ENCODE data around the gene MSTN. TPM values are rescaled to one million over a fixed set of nuclear protein-coding genes. Genes with fewer than 3 reads are reported as not detected.

The MSTN gene
- total and polyA plus RNA-seq, 7 donors: 0.08 to 6.6 (median 0.56) TPM

DNA sequence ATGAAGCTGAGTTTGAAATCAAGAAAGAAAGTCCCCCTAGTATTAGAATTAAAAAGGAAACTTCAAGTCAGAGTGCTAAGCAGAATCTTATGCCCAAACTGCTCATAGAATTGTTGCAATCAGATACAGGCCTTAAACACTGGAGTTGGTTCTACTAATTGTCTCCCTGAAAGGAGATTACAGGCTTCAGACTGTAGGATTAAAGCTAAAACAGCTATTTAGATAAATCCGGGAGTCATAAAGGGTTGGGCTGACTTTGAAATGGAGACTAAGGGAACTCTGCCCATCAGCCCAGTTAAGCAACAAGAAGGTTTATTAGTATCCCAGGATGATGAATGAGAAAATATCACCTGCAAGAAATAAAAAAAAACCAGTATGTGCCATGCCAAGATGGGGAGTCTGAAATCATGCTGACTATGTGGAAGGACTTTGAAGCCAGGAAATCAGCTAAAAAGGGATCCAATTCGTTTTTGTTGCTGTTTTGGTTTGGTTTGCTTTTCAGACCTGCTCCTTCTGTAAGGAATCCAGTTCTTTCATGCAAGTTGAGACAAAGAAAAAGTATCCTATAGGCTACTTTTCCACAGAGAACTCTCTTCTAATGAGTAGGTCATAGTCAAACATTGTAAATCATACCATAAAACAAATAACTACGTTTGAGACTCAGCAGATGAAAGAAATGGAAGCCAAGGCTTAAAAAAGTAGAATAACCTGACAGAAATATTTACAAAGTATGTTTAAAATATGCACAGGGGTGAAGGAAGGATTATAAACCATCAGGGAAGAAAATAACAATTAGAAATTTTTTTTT, 37.6 kb upstream of the MSTN start:
- Histone ChIP-seq H3K27ac (no peak overlapping the region), H3K4me3 (no peak overlapping the region), H3K9me3 (peaks cover 5% of the 10 kb centered on the region), H3K36me3 (ENCODE audit: insufficient read depth in 1 of 2, low read depth in 1 of 2) (no peaks in the 10 kb centered on the region), H3K27me3 (ENCODE audit: insufficient read depth in 3 of 3, low read length in 2 of 3) (no peaks in the 10 kb centered on the region), H3K4me1 (peaks cover 4% of the 10 kb centered on the region)
- WGBS, 3 donors: 27 to 52% (median 27%) methylated on average over 3 of the region's 3 CpGs
- no peak for DNase-seq
- TF ChIP-seq, protein P1, sequence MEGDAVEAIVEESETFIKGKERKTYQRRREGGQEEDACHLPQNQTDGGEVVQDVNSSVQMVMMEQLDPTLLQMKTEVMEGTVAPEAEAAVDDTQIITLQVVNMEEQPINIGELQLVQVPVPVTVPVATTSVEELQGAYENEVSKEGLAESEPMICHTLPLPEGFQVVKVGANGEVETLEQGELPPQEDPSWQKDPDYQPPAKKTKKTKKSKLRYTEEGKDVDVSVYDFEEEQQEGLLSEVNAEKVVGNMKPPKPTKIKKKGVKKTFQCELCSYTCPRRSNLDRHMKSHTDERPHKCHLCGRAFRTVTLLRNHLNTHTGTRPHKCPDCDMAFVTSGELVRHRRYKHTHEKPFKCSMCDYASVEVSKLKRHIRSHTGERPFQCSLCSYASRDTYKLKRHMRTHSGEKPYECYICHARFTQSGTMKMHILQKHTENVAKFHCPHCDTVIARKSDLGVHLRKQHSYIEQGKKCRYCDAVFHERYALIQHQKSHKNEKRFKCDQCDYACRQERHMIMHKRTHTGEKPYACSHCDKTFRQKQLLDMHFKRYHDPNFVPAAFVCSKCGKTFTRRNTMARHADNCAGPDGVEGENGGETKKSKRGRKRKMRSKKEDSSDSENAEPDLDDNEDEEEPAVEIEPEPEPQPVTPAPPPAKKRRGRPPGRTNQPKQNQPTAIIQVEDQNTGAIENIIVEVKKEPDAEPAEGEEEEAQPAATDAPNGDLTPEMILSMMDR (IDR thresholded peaks at IDR 0.05): no peak
- intact Hi-C loops (cut with DNase I): no loop called here
- ATAC-seq: peak in 1 of 4 donors; percentile 24

- H3K4me1 ChIP-seq: peaks cover 11% of the 10 kb centered on the region
- peaks cover 5% of the 10 kb centered on the region for H3K9me3 ChIP-seq
- no peak overlapping the region for H3K4me3 ChIP-seq
- intact Hi-C loops (cut with DNase I): no loop called here
- DNase-seq: no peak
- H3K27ac ChIP-seq: no peak overlapping the region
- no peak for ATAC-seq
- H3K36me3 ChIP-seq (ENCODE audit: insufficient read depth in 1 of 2, low read depth in 1 of 2): no peaks in the 10 kb centered on the region
- H3K27me3 ChIP-seq (ENCODE audit: insufficient read depth in 3 of 3, low read length in 2 of 3): no peaks in the 10 kb centered on the region
- TF ChIP-seq, protein P1 (IDR thresholded peaks at IDR 0.05): no peak
Measured at GRCh38 chr2:190098851-190099250, 36.3 kb upstream of the MSTN start.

- TF ChIP-seq, protein P1 (IDR thresholded peaks at IDR 0.05): no peak
- WGBS, 3 donors: 94 to 100% (median 98%) methylated on average over 1 of the region's 1 CpG
- ATAC-seq (no peak), DNase-seq (no peak)
- peaks cover 5% of the 10 kb centered on the region for H3K9me3 ChIP-seq
- H3K4me1 ChIP-seq: peaks cover 11% of the 10 kb centered on the region
- H3K27ac ChIP-seq: no peak overlapping the region
- no peaks in the 10 kb centered on the region for H3K27me3 ChIP-seq (ENCODE audit: insufficient read depth in 3 of 3, low read length in 2 of 3)
- H3K4me3 ChIP-seq: no peak overlapping the region
- intact Hi-C loops (cut with DNase I): no loop called here
- no peaks in the 10 kb centered on the region for H3K36me3 ChIP-seq (ENCODE audit: insufficient read depth in 1 of 2, low read depth in 1 of 2)
Measured at GRCh38 chr2:190097115-190097514, 34.6 kb upstream of the MSTN start.

- DNase-seq (no peak), ATAC-seq (no peak)
- Histone ChIP-seq H3K9me3 (peaks cover 5% of the 10 kb centered on the region), H3K27me3 (ENCODE audit: insufficient read depth in 3 of 3, low read length in 2 of 3) (no peaks in the 10 kb centered on the region), H3K36me3 (ENCODE audit: insufficient read depth in 1 of 2, low read depth in 1 of 2) (no peaks in the 10 kb centered on the region), H3K27ac (peak overlapping the region; percentile 70), H3K4me1 (peaks cover 12% of the 10 kb centered on the region), H3K4me3 (no peak overlapping the region)
- 25 to 46% (median 27%) methylated on average over 3 of the region's 3 CpGs for WGBS, 3 donors
- intact Hi-C loops (cut with DNase I): loop anchor here in 1 of 2 donors (5.0 kb wide), 1 partner anchor 418 kb away; no protein-coding TSS in a partner anchor
- TF ChIP-seq, protein P1 (IDR thresholded peaks at IDR 0.05): no peak
Measured at GRCh38 chr2:190094316-190094871, 31.9 kb upstream of the MSTN start.
